HepG2 (cell line): ENCODE data around the gene FAM120B. TPM values are rescaled to one million over a fixed set of nuclear protein-coding genes. Genes with fewer than 3 reads are reported as not detected.

Source experiments
- AGO2 ChIP-seq: fragments of 200-400 bp; formaldehyde crosslinking; optimal IDR thresholded peaks from 2 replicates; pipeline ENCODE3; 2017; ENCODE audit warnings: mild to moderate bottlenecking, low read depth, low read length, moderate library complexity
- HDAC1 ChIP-seq: sonication (generic); formaldehyde crosslinking; IDR thresholded peaks from 2 replicates; pipeline ENCODE4 v1.5.1; 2020; ENCODE audit warnings: mild to moderate bottlenecking, missing genetic modification reagents
- HNF1B ChIP-seq: sonication (generic); formaldehyde crosslinking; IDR thresholded peaks from 2 replicates; pipeline ENCODE4 v1.5.1; 2020; ENCODE audit warnings: mild to moderate bottlenecking, moderate library complexity, missing genetic modification reagents
- HOXA9 ChIP-seq: sonication (generic); formaldehyde crosslinking; IDR thresholded peaks from 2 replicates; pipeline ENCODE4 v1.8.1; 2022; ENCODE audit warnings: missing genetic modification reagents, mild to moderate bottlenecking, moderate library complexity, borderline replicate concordance
- PRMT3 ChIP-seq: sonication (generic); formaldehyde crosslinking; IDR thresholded peaks from 2 replicates; pipeline ENCODE4 v1.8.1; 2022; ENCODE audit warnings: low read depth, mild to moderate bottlenecking, moderate library complexity, missing genetic modification reagents, borderline replicate concordance
- RBAK ChIP-seq: sonication (generic); formaldehyde crosslinking; IDR thresholded peaks from 2 replicates; pipeline ENCODE4 v1.5.1; 2020; ENCODE audit warnings: mild to moderate bottlenecking, missing genetic modification reagents
- ZBTB8A ChIP-seq: sonication (generic); formaldehyde crosslinking; IDR thresholded peaks from 2 replicates; pipeline ENCODE4 v1.4.0; 2020; ENCODE audit warnings: mild to moderate bottlenecking, low read depth, missing genetic modification reagents, borderline replicate concordance
- ZNF136 ChIP-seq: sonication (generic); formaldehyde crosslinking; IDR thresholded peaks from 2 replicates; pipeline ENCODE4 v1.8.1; 2022; ENCODE audit warnings: low read depth, mild to moderate bottlenecking, moderate library complexity, missing genetic modification reagents
- ZNF740 ChIP-seq: sonication (generic); formaldehyde crosslinking; IDR thresholded peaks from 2 replicates; pipeline ENCODE4 v1.4.0; 2020; ENCODE audit warnings: missing genetic modification reagents
- ZNF792 ChIP-seq: IDR thresholded peaks from 2 replicates; pipeline ENCODE4 v1.6.1; 2016
- polyA plus RNA-seq, 8 experiments: library from polyadenylated mRNA; depleted of rRNA in 3 of 8; stranded (reverse) in 7 of 8; unstranded in 1 of 8; fragments of >200 nt; fragmentation: Illumina TruSeq in 4 of 8; extraction: Trizol in 4 of 8; gene quantifications; 2 replicates each; pipeline versions ENCODE4 v1.2.1 to v1.2.3, GENCODE V29; 2011 to 2016; ENCODE audit warnings: low read depth in 4 of 8, missing spikeins in 1 of 8, mixed read lengths in 1 of 8; ENCODE audit not compliant: insufficient read depth in 1 of 8
- total RNA-seq, 5 experiments: library from RNA; depleted of rRNA; stranded (reverse); fragments of >200 nt; fragmentation: Illumina TruSeq; extraction: Trizol; gene quantifications; 2 replicates each; pipeline ENCODE4 v1.2.3, GENCODE V29; 2016; ENCODE audit warnings: low read depth in 1 of 5
- TF ChIP-seq, protein P1 (sequence below): sonication (generic); formaldehyde crosslinking; IDR thresholded peaks from 2 replicates; pipeline ENCODE4 v1.9.0; 2021; ENCODE audit warnings: missing genetic modification reagents, borderline replicate concordance
- TF ChIP-seq, protein P2 (sequence below): sonication (generic); formaldehyde crosslinking; IDR thresholded peaks from 2 replicates; pipeline ENCODE4 v1.4.0; 2020; ENCODE audit warnings: mild to moderate bottlenecking, missing genetic modification reagents
- TF ChIP-seq, protein P3 (sequence below): sonication (generic); formaldehyde crosslinking; conservative IDR thresholded peaks from 2 replicates; pipeline ENCODE4 v1.4.0; 2020; ENCODE audit warnings: missing genetic modification reagents
- TF ChIP-seq, protein P4 (sequence below): sonication (generic); formaldehyde crosslinking; IDR thresholded peaks from 2 replicates; pipeline ENCODE4 v1.9.0; 2022; ENCODE audit warnings: missing genetic modification reagents, mild to moderate bottlenecking, borderline replicate concordance

Gene FAM120B
- total and polyA plus RNA-seq, 2 of the 13 experiments (the other 11 are each of a cell fraction or from before 2014, with no cell fraction given) = 9.2 to 10.7 TPM

GRCh38 chr6:170295510-170296422 lies 10.8 kb upstream of the FAM120B start (continued):
- TF ChIP-seq HNF1B (CRISPR knock-in tag) (peak; percentile 42; the same call in 1 of the 2 replicates), ZNF136 (CRISPR knock-in tag) (no peak), HDAC1 (CRISPR knock-in tag) (no peak), HOXA9 (CRISPR knock-in tag) (no peak), ZNF740 (CRISPR knock-in tag) (no peak), ZNF792 (CRISPR knock-in tag) (0 out of 2 replicates have a peak, but pooled peaks have one; percentile 39), RBAK (no peak), PRMT3 (CRISPR knock-in tag) (no peak), AGO2 (no peak), ZBTB8A (CRISPR knock-in tag) (no peak)
- TF ChIP-seq, protein P1, sequence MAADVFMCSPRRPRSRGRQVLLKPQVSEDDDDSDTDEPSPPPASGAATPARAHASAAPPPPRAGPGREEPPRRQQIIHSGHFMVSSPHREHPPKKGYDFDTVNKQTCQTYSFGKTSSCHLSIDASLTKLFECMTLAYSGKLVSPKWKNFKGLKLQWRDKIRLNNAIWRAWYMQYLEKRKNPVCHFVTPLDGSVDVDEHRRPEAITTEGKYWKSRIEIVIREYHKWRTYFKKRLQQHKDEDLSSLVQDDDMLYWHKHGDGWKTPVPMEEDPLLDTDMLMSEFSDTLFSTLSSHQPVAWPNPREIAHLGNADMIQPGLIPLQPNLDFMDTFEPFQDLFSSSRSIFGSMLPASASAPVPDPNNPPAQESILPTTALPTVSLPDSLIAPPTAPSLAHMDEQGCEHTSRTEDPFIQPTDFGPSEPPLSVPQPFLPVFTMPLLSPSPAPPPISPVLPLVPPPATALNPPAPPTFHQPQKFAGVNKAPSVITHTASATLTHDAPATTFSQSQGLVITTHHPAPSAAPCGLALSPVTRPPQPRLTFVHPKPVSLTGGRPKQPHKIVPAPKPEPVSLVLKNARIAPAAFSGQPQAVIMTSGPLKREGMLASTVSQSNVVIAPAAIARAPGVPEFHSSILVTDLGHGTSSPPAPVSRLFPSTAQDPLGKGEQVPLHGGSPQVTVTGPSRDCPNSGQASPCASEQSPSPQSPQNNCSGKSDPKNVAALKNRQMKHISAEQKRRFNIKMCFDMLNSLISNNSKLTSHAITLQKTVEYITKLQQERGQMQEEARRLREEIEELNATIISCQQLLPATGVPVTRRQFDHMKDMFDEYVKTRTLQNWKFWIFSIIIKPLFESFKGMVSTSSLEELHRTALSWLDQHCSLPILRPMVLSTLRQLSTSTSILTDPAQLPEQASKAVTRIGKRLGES (CRISPR knock-in tag) = no peak
- TF ChIP-seq, protein P2, sequence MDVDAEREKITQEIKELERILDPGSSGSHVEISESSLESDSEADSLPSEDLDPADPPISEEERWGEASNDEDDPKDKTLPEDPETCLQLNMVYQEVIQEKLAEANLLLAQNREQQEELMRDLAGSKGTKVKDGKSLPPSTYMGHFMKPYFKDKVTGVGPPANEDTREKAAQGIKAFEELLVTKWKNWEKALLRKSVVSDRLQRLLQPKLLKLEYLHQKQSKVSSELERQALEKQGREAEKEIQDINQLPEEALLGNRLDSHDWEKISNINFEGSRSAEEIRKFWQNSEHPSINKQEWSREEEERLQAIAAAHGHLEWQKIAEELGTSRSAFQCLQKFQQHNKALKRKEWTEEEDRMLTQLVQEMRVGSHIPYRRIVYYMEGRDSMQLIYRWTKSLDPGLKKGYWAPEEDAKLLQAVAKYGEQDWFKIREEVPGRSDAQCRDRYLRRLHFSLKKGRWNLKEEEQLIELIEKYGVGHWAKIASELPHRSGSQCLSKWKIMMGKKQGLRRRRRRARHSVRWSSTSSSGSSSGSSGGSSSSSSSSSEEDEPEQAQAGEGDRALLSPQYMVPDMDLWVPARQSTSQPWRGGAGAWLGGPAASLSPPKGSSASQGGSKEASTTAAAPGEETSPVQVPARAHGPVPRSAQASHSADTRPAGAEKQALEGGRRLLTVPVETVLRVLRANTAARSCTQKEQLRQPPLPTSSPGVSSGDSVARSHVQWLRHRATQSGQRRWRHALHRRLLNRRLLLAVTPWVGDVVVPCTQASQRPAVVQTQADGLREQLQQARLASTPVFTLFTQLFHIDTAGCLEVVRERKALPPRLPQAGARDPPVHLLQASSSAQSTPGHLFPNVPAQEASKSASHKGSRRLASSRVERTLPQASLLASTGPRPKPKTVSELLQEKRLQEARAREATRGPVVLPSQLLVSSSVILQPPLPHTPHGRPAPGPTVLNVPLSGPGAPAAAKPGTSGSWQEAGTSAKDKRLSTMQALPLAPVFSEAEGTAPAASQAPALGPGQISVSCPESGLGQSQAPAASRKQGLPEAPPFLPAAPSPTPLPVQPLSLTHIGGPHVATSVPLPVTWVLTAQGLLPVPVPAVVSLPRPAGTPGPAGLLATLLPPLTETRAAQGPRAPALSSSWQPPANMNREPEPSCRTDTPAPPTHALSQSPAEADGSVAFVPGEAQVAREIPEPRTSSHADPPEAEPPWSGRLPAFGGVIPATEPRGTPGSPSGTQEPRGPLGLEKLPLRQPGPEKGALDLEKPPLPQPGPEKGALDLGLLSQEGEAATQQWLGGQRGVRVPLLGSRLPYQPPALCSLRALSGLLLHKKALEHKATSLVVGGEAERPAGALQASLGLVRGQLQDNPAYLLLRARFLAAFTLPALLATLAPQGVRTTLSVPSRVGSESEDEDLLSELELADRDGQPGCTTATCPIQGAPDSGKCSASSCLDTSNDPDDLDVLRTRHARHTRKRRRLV (CRISPR knock-in tag) = no peak
- TF ChIP-seq, protein P3, sequence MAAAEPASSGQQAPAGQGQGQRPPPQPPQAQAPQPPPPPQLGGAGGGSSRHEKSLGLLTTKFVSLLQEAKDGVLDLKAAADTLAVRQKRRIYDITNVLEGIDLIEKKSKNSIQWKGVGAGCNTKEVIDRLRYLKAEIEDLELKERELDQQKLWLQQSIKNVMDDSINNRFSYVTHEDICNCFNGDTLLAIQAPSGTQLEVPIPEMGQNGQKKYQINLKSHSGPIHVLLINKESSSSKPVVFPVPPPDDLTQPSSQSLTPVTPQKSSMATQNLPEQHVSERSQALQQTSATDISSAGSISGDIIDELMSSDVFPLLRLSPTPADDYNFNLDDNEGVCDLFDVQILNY (CRISPR knock-in tag) = peak; percentile 13; the same call in 1 of the 2 replicates
- TF ChIP-seq, protein P4, sequence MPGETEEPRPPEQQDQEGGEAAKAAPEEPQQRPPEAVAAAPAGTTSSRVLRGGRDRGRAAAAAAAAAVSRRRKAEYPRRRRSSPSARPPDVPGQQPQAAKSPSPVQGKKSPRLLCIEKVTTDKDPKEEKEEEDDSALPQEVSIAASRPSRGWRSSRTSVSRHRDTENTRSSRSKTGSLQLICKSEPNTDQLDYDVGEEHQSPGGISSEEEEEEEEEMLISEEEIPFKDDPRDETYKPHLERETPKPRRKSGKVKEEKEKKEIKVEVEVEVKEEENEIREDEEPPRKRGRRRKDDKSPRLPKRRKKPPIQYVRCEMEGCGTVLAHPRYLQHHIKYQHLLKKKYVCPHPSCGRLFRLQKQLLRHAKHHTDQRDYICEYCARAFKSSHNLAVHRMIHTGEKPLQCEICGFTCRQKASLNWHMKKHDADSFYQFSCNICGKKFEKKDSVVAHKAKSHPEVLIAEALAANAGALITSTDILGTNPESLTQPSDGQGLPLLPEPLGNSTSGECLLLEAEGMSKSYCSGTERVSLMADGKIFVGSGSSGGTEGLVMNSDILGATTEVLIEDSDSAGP = no peak
